ENCODE measurements around the gene ZNF486. TPM values are rescaled to one million over a fixed set of nuclear protein-coding genes. Genes with fewer than 3 reads are reported as not detected.
"Not testable (repeated sequence)": the region's sequence is repeated elsewhere in the genome, so short reads cannot be mapped to it uniquely, and the experiment has no call there.

ZNF486 gene
- total and polyA plus RNA-seq, 2 donors (not counting 3 experiments of a cell fraction or from before 2014, with no cell fraction given), result 3.3 to 8.4 TPM

DNA sequence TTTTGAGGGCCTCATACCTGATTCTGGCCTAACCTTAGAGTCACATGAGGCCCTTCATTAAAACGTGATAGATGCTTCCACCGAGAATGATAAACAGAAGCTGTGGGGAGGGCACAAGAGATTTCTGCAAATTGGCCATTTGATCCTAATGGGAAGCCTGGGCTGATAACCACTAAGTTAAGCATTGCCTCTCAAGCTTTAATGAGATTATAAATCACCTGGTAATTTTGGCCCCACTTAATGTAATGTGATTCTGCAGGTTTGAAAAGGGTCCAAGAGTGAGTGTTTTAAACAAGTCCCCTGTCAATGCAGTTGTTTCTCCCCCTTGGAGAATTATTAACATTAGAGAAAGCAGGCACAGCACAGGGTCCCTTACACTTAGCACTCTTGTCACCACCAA is 42.0 kb downstream of the ZNF486 start:
- ChIA-PET POLR2A (no interaction called here), CTCF (no interaction called here)
- Histone ChIP-seq H3K27me3 (ENCODE audit: control insufficient read depth in 2 of 2, insufficient read depth in 2 of 2, low read length in 2 of 2) (no peaks in the 10 kb centered on the region), H3K79me2 (ENCODE audit: control insufficient read depth, insufficient read depth, low read length) (no peaks in the 10 kb centered on the region), H3K27ac (ENCODE audit: insufficient read depth, low read depth, low read length) (no peak overlapping the region), H3K9me3 (replicated peaks; ENCODE audit: control insufficient read depth, insufficient read depth, low read length) (no peaks in the 10 kb centered on the region), H3K4me3 (replicated peaks in 1 of 3; ENCODE audit: insufficient read depth in 1 of 3, low read depth in 1 of 3, low read length in 3 of 3) (no peak overlapping the region), H3K36me3 (ENCODE audit: control insufficient read depth in 2 of 2, extremely low read depth in 1 of 2, insufficient read depth in 2 of 2, low read length in 2 of 2) (no peaks in the 10 kb centered on the region), H3K4me2 (ENCODE audit: insufficient read depth, low read length) (no peak overlapping the region), H2AFZ (ENCODE audit: low read depth, low read length) (no peak overlapping the region), H3K9ac (replicated peaks; ENCODE audit: extremely low read depth, insufficient read depth, low read length) (no peak overlapping the region), H4K20me1 (replicated peaks; ENCODE audit: control insufficient read depth, extremely low read depth, insufficient read depth, low read length) (no peaks in the 10 kb centered on the region), H3K4me1 (ENCODE audit: control insufficient read depth, extremely low read depth, insufficient read depth, low read length) (no peaks in the 10 kb centered on the region), H3K9me1 (replicated peaks; ENCODE audit: control insufficient read depth, extremely low read depth, insufficient read depth, low read length) (no peaks in the 10 kb centered on the region)
- intact Hi-C loops (cut with micrococcal nuclease) (no loop called here), dilution Hi-C loops (cut with MboI; ENCODE audit: extremely low pct_ligation_motif_present, low sequenced_read_pairs) (no loop called here)
- BruUV-seq (replicated peaks), result no TSS peak
- TF ChIP-seq, protein P1, sequence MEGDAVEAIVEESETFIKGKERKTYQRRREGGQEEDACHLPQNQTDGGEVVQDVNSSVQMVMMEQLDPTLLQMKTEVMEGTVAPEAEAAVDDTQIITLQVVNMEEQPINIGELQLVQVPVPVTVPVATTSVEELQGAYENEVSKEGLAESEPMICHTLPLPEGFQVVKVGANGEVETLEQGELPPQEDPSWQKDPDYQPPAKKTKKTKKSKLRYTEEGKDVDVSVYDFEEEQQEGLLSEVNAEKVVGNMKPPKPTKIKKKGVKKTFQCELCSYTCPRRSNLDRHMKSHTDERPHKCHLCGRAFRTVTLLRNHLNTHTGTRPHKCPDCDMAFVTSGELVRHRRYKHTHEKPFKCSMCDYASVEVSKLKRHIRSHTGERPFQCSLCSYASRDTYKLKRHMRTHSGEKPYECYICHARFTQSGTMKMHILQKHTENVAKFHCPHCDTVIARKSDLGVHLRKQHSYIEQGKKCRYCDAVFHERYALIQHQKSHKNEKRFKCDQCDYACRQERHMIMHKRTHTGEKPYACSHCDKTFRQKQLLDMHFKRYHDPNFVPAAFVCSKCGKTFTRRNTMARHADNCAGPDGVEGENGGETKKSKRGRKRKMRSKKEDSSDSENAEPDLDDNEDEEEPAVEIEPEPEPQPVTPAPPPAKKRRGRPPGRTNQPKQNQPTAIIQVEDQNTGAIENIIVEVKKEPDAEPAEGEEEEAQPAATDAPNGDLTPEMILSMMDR (IDR thresholded peaks at IDR 0.05; ENCODE audit: extremely low read depth in 1 of 2, insufficient read depth in 1 of 2, low read depth in 1 of 2, low read length in 2 of 2), result no peak
- no peak for TF ChIP-seq MYC (IDR thresholded peaks at IDR 0.05; ENCODE audit: low read depth, low read length)
- TF ChIP-seq, protein P2, sequence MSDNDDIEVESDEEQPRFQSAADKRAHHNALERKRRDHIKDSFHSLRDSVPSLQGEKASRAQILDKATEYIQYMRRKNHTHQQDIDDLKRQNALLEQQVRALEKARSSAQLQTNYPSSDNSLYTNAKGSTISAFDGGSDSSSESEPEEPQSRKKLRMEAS (IDR thresholded peaks at IDR 0.05; ENCODE audit: insufficient read depth, insufficient read length), result no peak
- TF ChIP-seq EZH2 (IDR thresholded peaks at IDR 0.05; ENCODE audit: borderline replicate concordance, low read depth, low read length, severe bottlenecking), result no peak
- no peak for TF ChIP-seq POLR2A (IDR thresholded peaks at IDR 0.05; ENCODE audit: low read depth, low read length)
- no peak for TF ChIP-seq GATA2 (IDR thresholded peaks at IDR 0.05; ENCODE audit: insufficient read depth, insufficient read length, low read depth, low read length)
- no peak for TF ChIP-seq POLR2AphosphoS5 (IDR thresholded peaks at IDR 0.05; ENCODE audit: insufficient read depth, low read depth, low read length)
- no peak for TF ChIP-seq FOS (IDR thresholded peaks at IDR 0.05; ENCODE audit: borderline replicate concordance, insufficient read depth, low read length)
- no peak for TF ChIP-seq JUN (IDR thresholded peaks at IDR 0.05; ENCODE audit: borderline replicate concordance, insufficient read depth, insufficient read length, low read depth)
- DNase-seq (ENCODE audit: low read depth, low spot score) (no peak), FAIRE-seq (no peak)

DNA sequence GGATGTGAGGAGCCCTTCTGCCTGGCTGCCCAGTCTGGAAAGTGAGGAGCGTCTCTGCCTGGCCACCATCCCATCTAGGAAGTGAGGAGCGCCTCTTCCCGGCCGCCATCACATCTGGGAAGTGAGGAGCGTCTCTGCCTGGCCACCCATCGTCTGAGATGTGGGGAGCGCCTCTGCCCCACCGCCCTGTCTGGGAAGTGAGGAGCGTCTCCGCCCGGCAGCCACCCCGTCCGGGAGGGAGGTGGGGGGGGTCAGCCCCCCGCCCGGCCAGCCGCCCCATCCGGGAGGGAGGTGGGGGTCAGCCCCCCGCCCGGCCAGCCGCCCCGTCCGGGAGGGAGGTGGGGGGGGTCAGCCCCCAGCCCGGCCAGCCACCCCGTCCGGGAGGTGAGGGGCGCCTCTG is 47.4 kb downstream of the ZNF486 start:
- H2AFZ ChIP-seq (ENCODE audit: low read depth, low read length); H3K79me2 ChIP-seq (ENCODE audit: control insufficient read depth, insufficient read depth, low read length); BruUV-seq (replicated peaks); H3K9ac ChIP-seq (replicated peaks; ENCODE audit: extremely low read depth, insufficient read depth, low read length); intact Hi-C loops (cut with micrococcal nuclease); CTCF ChIA-PET; H3K27ac ChIP-seq (ENCODE audit: insufficient read depth, low read depth, low read length); H3K36me3 ChIP-seq (ENCODE audit: control insufficient read depth in 2 of 2, extremely low read depth in 1 of 2, insufficient read depth in 2 of 2, low read length in 2 of 2); H4K20me1 ChIP-seq (replicated peaks; ENCODE audit: control insufficient read depth, extremely low read depth, insufficient read depth, low read length); H3K4me2 ChIP-seq (ENCODE audit: insufficient read depth, low read length); H3K4me3 ChIP-seq (replicated peaks in 1 of 3; ENCODE audit: insufficient read depth in 1 of 3, low read depth in 1 of 3, low read length in 3 of 3); H3K9me1 ChIP-seq (replicated peaks; ENCODE audit: control insufficient read depth, extremely low read depth, insufficient read depth, low read length); H3K4me1 ChIP-seq (ENCODE audit: control insufficient read depth, extremely low read depth, insufficient read depth, low read length); POLR2A ChIA-PET; H3K9me3 ChIP-seq (replicated peaks; ENCODE audit: control insufficient read depth, insufficient read depth, low read length); H3K27me3 ChIP-seq (ENCODE audit: control insufficient read depth in 2 of 2, insufficient read depth in 2 of 2, low read length in 2 of 2); DNase-seq (ENCODE audit: low read depth, low spot score); FAIRE-seq; dilution Hi-C loops (cut with MboI; ENCODE audit: extremely low pct_ligation_motif_present, low sequenced_read_pairs): not testable (repeated sequence)

DNA sequence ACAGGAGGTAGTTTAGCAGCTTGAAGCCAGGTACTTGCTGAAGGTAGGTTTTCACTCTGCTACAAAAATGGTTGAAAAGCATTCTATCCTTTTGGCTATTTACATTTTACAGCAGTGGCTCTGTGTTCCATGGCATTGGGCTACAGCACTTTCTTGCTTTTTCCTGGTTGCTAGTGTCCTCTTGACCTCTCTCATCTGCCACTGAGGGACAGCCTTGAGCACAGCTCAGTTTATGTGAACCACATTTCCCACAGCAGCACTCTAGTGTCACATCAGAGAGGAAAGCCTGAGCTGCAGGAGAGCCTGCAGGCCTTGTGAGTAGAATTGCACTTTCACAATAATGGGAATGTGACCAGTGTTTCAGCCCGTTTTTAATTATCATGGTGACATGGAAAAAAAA is 54.6 kb downstream of the ZNF486 start:
- DNase-seq (ENCODE audit: low read depth, low spot score); H3K27me3 ChIP-seq (ENCODE audit: control insufficient read depth in 2 of 2, insufficient read depth in 2 of 2, low read length in 2 of 2); H3K9me1 ChIP-seq (replicated peaks; ENCODE audit: control insufficient read depth, extremely low read depth, insufficient read depth, low read length); H4K20me1 ChIP-seq (replicated peaks; ENCODE audit: control insufficient read depth, extremely low read depth, insufficient read depth, low read length); H3K9me3 ChIP-seq (replicated peaks; ENCODE audit: control insufficient read depth, insufficient read depth, low read length); H3K79me2 ChIP-seq (ENCODE audit: control insufficient read depth, insufficient read depth, low read length); H3K4me2 ChIP-seq (ENCODE audit: insufficient read depth, low read length); FAIRE-seq; CTCF ChIA-PET; BruUV-seq (replicated peaks); H3K27ac ChIP-seq (ENCODE audit: insufficient read depth, low read depth, low read length); H3K9ac ChIP-seq (replicated peaks; ENCODE audit: extremely low read depth, insufficient read depth, low read length); POLR2A ChIA-PET; dilution Hi-C loops (cut with MboI; ENCODE audit: extremely low pct_ligation_motif_present, low sequenced_read_pairs); intact Hi-C loops (cut with micrococcal nuclease); H3K4me3 ChIP-seq (replicated peaks in 1 of 3; ENCODE audit: insufficient read depth in 1 of 3, low read depth in 1 of 3, low read length in 3 of 3); H3K4me1 ChIP-seq (ENCODE audit: control insufficient read depth, extremely low read depth, insufficient read depth, low read length); H3K36me3 ChIP-seq (ENCODE audit: control insufficient read depth in 2 of 2, extremely low read depth in 1 of 2, insufficient read depth in 2 of 2, low read length in 2 of 2); H2AFZ ChIP-seq (ENCODE audit: low read depth, low read length): not testable (repeated sequence)
